OCI-LY3 (cell line): Measurements from ENCODE around the gene DNAI2.

Experiments
- CTCF ChIP-seq: fragments of 200-600, 300-600 bp; sonication (generic); IDR thresholded peaks from 2 replicates; pipeline ENCODE4 v1.5.1; 2014; ENCODE audit warnings: antibody characterized with exemption, low read length, low read depth
- EZH2phosphoT487 ChIP-seq: fragments of 200-600 bp; shearing (Covaris generic); IDR thresholded peaks from 2 replicates; pipeline ENCODE4 v1.6.1; 2018; ENCODE audit warnings: antibody characterized with exemption, mixed run types, low read depth

GRCh38 chr17:74343526-74344284, 69.7 kb downstream of the DNAI2 start:
- TF ChIP-seq CTCF (no peak), EZH2phosphoT487 (no peak)
